Keratinocyte (primary cell): ENCODE data around the gene THBS1. TPM values are rescaled to one million over a fixed set of nuclear protein-coding genes. Genes with fewer than 3 reads are reported as not detected.

Experiments
- DNase-seq: peaks from one replicate; pipeline ENCODE4 v3.0.0-alpha.2; 2011; ENCODE audit warnings: low read depth, missing footprints, low spot score
- FAIRE-seq: peaks from 2 replicates; lab custom pipeline; 2011; peaks lifted over from hg19 to GRCh38; lab: Jason Lieb, UNC
- H2AFZ ChIP-seq: 2 replicates; pipeline ENCODE4 v1.6.0; 2012; ENCODE audit warnings: low read length, control low read depth, inconsistent platforms; ENCODE audit not compliant: control insufficient read depth
- H3K27ac ChIP-seq: 2 replicates; pipeline ENCODE4 v1.5.1; 2011; ENCODE audit warnings: low read length; ENCODE audit not compliant: control insufficient read depth, insufficient read depth
- H3K27me3 ChIP-seq: 3 replicates; pipeline ENCODE4 v1.6.0; 2011; ENCODE audit warnings: low read length; ENCODE audit not compliant: control insufficient read depth, insufficient read depth; ENCODE audit errors: extremely low read depth
- H3K36me3 ChIP-seq, 2 experiments: 2 replicates in 1 of 2; 3 replicates in 1 of 2; pipeline ENCODE4 v1.5.1; 2011; ENCODE audit warnings: low read length in 2 of 2, mild to moderate bottlenecking in 1 of 2; ENCODE audit not compliant: control insufficient read depth in 2 of 2, insufficient read depth in 2 of 2; ENCODE audit errors: extremely low read depth in 1 of 2
- H3K4me1 ChIP-seq: 3 replicates; pipeline ENCODE4 v1.5.1; 2011; ENCODE audit warnings: low read length; ENCODE audit not compliant: control insufficient read depth, insufficient read depth; ENCODE audit errors: extremely low read depth
- H3K4me2 ChIP-seq: 3 replicates; pipeline ENCODE4 v1.6.0; 2011; ENCODE audit warnings: low read depth, low read length; ENCODE audit not compliant: control insufficient read depth, insufficient read depth; ENCODE audit errors: extremely low read depth
- H3K4me3 ChIP-seq, 3 experiments: fragments of 200-600 bp in 1 of 3; sonication (generic) in 1 of 3; 2 replicates in 2 of 3; 3 replicates in 1 of 3; pipeline ENCODE4 v1.5.1; 2011 to 2016; ENCODE audit warnings: low read length in 3 of 3, mild to moderate bottlenecking in 3 of 3, control low read depth in 2 of 3, inconsistent platforms in 1 of 3, low read depth in 1 of 3, mixed read lengths in 1 of 3, mixed run types in 1 of 3, moderate library complexity in 1 of 3; ENCODE audit not compliant: control insufficient read depth in 2 of 3, insufficient read depth in 2 of 3; ENCODE audit errors: extremely low read depth in 1 of 3
- H3K79me2 ChIP-seq: 2 replicates; pipeline ENCODE4 v1.6.0; 2012; ENCODE audit warnings: low read length; ENCODE audit not compliant: control insufficient read depth, insufficient read depth
- H3K9ac ChIP-seq: 3 replicates; pipeline ENCODE4 v1.6.0; 2011; ENCODE audit warnings: low read length; ENCODE audit not compliant: control insufficient read depth, insufficient read depth; ENCODE audit errors: extremely low read depth
- H3K9me1 ChIP-seq: 3 replicates; pipeline ENCODE4 v1.6.0; 2011; ENCODE audit warnings: low read length; ENCODE audit not compliant: control insufficient read depth, insufficient read depth; ENCODE audit errors: extremely low read depth
- H3K9me3 ChIP-seq: 2 replicates; pipeline ENCODE4 v1.5.1; 2012; ENCODE audit warnings: low read depth, low read length; ENCODE audit not compliant: control insufficient read depth
- H4K20me1 ChIP-seq: 3 replicates; pipeline ENCODE4 v1.6.0; 2011; ENCODE audit warnings: low read length; ENCODE audit not compliant: control insufficient read depth, insufficient read depth; ENCODE audit errors: extremely low read depth
- CTCF ChIP-seq, 3 experiments: IDR thresholded peaks in 1 of 3; conservative IDR thresholded peaks in 1 of 3; optimal IDR thresholded peaks in 1 of 3; 2 replicates in 2 of 3; 3 replicates in 1 of 3; pipeline versions ENCODE3 to v1.5.1; 2011; ENCODE audit warnings: low read length in 3 of 3, mild to moderate bottlenecking in 3 of 3, moderate library complexity in 2 of 3, control low read depth in 1 of 3, inconsistent platforms in 1 of 3; ENCODE audit not compliant: insufficient read depth in 2 of 3; ENCODE audit errors: extremely low read depth in 1 of 3
- EZH2 ChIP-seq: IDR thresholded peaks from one replicate; pipeline ENCODE4 v1.6.1; 2012; ENCODE audit warnings: inconsistent platforms, mild to moderate bottlenecking, low read length, moderate library complexity
- dilution Hi-C: fragments of 300-500 bp; cut with MboI; formaldehyde crosslinking; loops from one replicate; pipeline ENCODE4 v1.7.0; 2020; ENCODE audit warnings: low sequenced_read_pairs; ENCODE audit not compliant: extremely low pct_ligation_motif_present
- polyA plus RNA-seq, 5 experiments: library from polyadenylated mRNA; depleted of rRNA in 3 of 5; stranded (reverse) in 3 of 5; stranded (forward) in 1 of 5; unstranded in 1 of 5; fragments of >200 nt; gene quantifications; 1 replicate in 1 of 5; 2 replicates in 3 of 5; 3 replicates in 1 of 5; pipeline versions ENCODE4 v1.2.1 to v1.2.3, GENCODE V29; 2011 to 2012; ENCODE audit warnings: missing spikeins in 2 of 5, low read depth in 1 of 5, low replicate concordance in 1 of 5

The THBS1 gene
- polyA plus RNA-seq, 1 donor (not counting 4 experiments of a cell fraction or from before 2014, with no cell fraction given): 789 TPM

- Histone ChIP-seq H3K27me3 (no peaks in the 10 kb centered on the region), H4K20me1 (peaks cover 43% of the 10 kb centered on the region)
Observed at GRCh38 chr15:39581793-39582285, 960 bp downstream of the THBS1 start.

GRCh38 chr15:39582286-39582976 is 1.6 kb downstream of the THBS1 start:
- Histone ChIP-seq H3K9me3 (no peaks in the 10 kb centered on the region), H4K20me1 (peaks cover 47% of the 10 kb centered on the region), H3K79me2 (peaks cover 29% of the 10 kb centered on the region), H3K4me2 (peak overlapping the region; percentile 98), H3K27me3 (no peaks in the 10 kb centered on the region), H3K27ac (peak overlapping the region; percentile 70), H2AFZ (no peak overlapping the region), H3K4me3 (peak overlapping the region; percentile 60 to 82 (median 65)), H3K9ac (peak overlapping the region; percentile 82), H3K36me3 (peaks cover 28 to 51% of the 10 kb centered on the region in 2 experiments), H3K4me1 (peaks cover 28% of the 10 kb centered on the region), H3K9me1 (no peaks in the 10 kb centered on the region)
- DNase-seq (peak; percentile 38), FAIRE-seq (no peak)
- dilution Hi-C loops: no loop called here
- no peak for TF ChIP-seq EZH2
- no peak for TF ChIP-seq CTCF (optimal IDR thresholded peaks at IDR 0.05 in 1 of 3, IDR thresholded peaks at IDR 0.05 in 1 of 3, conservative IDR thresholded peaks at IDR 0.05 in 1 of 3; ENCODE audit: extremely low read depth in 1 of 3, insufficient read depth in 2 of 3, low read length in 3 of 3)

More at GRCh38 chr15:39581793-39582285, 960 bp downstream of the THBS1 start:
- peak overlapping the region; percentile 82 for H3K9ac ChIP-seq
- peak; percentile 86 for DNase-seq
- peaks cover 28% of the 10 kb centered on the region for H3K4me1 ChIP-seq
- H2AFZ ChIP-seq: no peak overlapping the region
- H3K27ac ChIP-seq: peak overlapping the region; percentile 70
- peak overlapping the region; percentile 98 for H3K4me2 ChIP-seq
- H3K9me3 ChIP-seq: no peaks in the 10 kb centered on the region
- dilution Hi-C loops: no loop called here
- no peak for TF ChIP-seq EZH2
- peak; percentile 43 to 55 (median 54) for TF ChIP-seq CTCF (optimal IDR thresholded peaks at IDR 0.05 in 1 of 3, IDR thresholded peaks at IDR 0.05 in 1 of 3, conservative IDR thresholded peaks at IDR 0.05 in 1 of 3; ENCODE audit: extremely low read depth in 1 of 3, insufficient read depth in 2 of 3, low read length in 3 of 3)
- H3K9me1 ChIP-seq: no peaks in the 10 kb centered on the region
- H3K4me3 ChIP-seq: peak overlapping the region; percentile 60 to 82 (median 65)
- H3K36me3 ChIP-seq: peaks cover 25 to 47% of the 10 kb centered on the region in 2 experiments
- H3K79me2 ChIP-seq: peaks cover 29% of the 10 kb centered on the region
- no peak for FAIRE-seq
